A549 (cell line): Measurements from ENCODE around the gene BOC. TPM values are rescaled to one million over a fixed set of nuclear protein-coding genes. Genes with fewer than 3 reads are reported as not detected.

Source experiments
- ATAC-seq, 2 experiments: fragments of 200-7000 bp in 1 of 2; fragments of >200 bp in 1 of 2; cut with Nextera tagmentation in 1 of 2; cut with Tn5 transposase in 1 of 2; 3 replicates each; pipeline versions ENCODE4 v1.8.0 to v1.9.1; 2018 to 2020; ENCODE audit warnings: mild to moderate bottlenecking in 1 of 2, moderate library complexity in 1 of 2
- CTCF ChIA-PET: fragments of 300-600 bp; sonication (Branson Sonifier 250); formaldehyde crosslinking; extraction: SDS; loops from one replicate; lab custom pipeline; 2021; ENCODE audit warnings: antibody characterized with exemption, inconsistent platforms; lab: Yijun Ruan, JAX
- POLR2A ChIA-PET: fragments of 350-600 bp; formaldehyde crosslinking; extraction: SDS; loops from one replicate; lab custom pipeline; 2021; ENCODE audit warnings: antibody characterized with exemption, inconsistent platforms; lab: Yijun Ruan, JAX
- DNase-seq, 2 experiments: peaks; one replicate each; pipeline versions ENCODE4 v3.0.0 to v3.0.0-alpha.2; 2011 to 2016; ENCODE audit warnings: low read depth in 1 of 2, low spot score in 1 of 2
- FAIRE-seq: peaks from 2 replicates; lab custom pipeline; 2011; peaks lifted over from hg19 to GRCh38; lab: Jason Lieb, UNC
- H3K27ac ChIP-seq, 2 experiments: fragments of >200 bp; sonication (Bioruptor Twin); formaldehyde crosslinking; 3 replicates each; pipeline ENCODE4 v1.5.1; 2016 to 2017
- H3K4me1 ChIP-seq: fragments of >200 bp; sonication (Bioruptor Twin); formaldehyde crosslinking; 3 replicates; pipeline ENCODE4 v1.6.1; 2016
- H3K4me2 ChIP-seq: fragments of >200 bp; sonication (Bioruptor Twin); formaldehyde crosslinking; 3 replicates; pipeline ENCODE4 v1.6.1; 2016
- H3K4me3 ChIP-seq: fragments of >200 bp; sonication (Bioruptor Twin); formaldehyde crosslinking; 3 replicates; pipeline ENCODE4 v1.5.1; 2016
- H3K9me3 ChIP-seq: fragments of >200 bp; sonication (Bioruptor Twin); formaldehyde crosslinking; 3 replicates; pipeline ENCODE4 v1.6.1; 2016
- CEBPB ChIP-seq, 2 experiments: fragments of >200 bp in 1 of 2; sonication (Bioruptor Twin) in 1 of 2; formaldehyde crosslinking in 1 of 2; IDR thresholded peaks; 2 replicates each; pipeline ENCODE4 v1.6.1; 2012 to 2016
- CHD2 ChIP-seq: fragments of 150-350 bp; IDR thresholded peaks from 2 replicates; pipeline ENCODE4 v1.6.1; 2014; ENCODE audit warnings: low read length; ENCODE audit not compliant: partially characterized antibody
- EHMT2 ChIP-seq: fragments of 200-600 bp; sonication (generic); IDR thresholded peaks from 2 replicates; pipeline ENCODE4 v1.6.1; 2016; ENCODE audit warnings: antibody characterized with exemption, low read depth, mild to moderate bottlenecking, moderate library complexity
- FOXS1 ChIP-seq: fragments of 250-450 bp; sonication (Bioruptor Pico); IDR thresholded peaks from 2 replicates; pipeline ENCODE4 v1.5.0; 2020; ENCODE audit warnings: mild to moderate bottlenecking, moderate library complexity
- MAFK ChIP-seq: fragments of 450-650 bp; IDR thresholded peaks from 2 replicates; pipeline ENCODE4 v1.6.1; 2014; ENCODE audit not compliant: partially characterized antibody
- NFE2L2 ChIP-seq: fragments of 150-350 bp; conservative IDR thresholded peaks from 2 replicates; pipeline ENCODE4 v1.6.1; 2014; ENCODE audit warnings: low read length
- NPAS2 ChIP-seq: fragments of 250-450 bp; sonication (Bioruptor Pico); IDR thresholded peaks from 2 replicates; pipeline ENCODE4 v1.8.0; 2022; ENCODE audit warnings: mild to moderate bottlenecking, moderate library complexity, borderline replicate concordance
- RNF2 ChIP-seq: fragments of 200-600 bp; sonication (generic); IDR thresholded peaks from 2 replicates; pipeline ENCODE4 v1.6.1; 2016; ENCODE audit warnings: low read depth, mild to moderate bottlenecking, antibody characterized with exemption, moderate library complexity, borderline replicate concordance
- SREBF2 ChIP-seq: fragments of 450-650 bp; IDR thresholded peaks from 2 replicates; pipeline ENCODE4 v1.6.1; 2014; ENCODE audit warnings: mild to moderate bottlenecking, moderate library complexity
- ZC3H11A ChIP-seq: fragments of 450-650 bp; IDR thresholded peaks from 2 replicates; pipeline ENCODE4 v1.6.1; 2014; ENCODE audit warnings: antibody characterized with exemption, mild to moderate bottlenecking
- WGBS: methylation state at CpG from one replicate; pipeline ENCODE4 v1.1.6; 2017; ENCODE audit errors: missing lambda C conversion rate; 5-methylcytosine and 5-hydroxymethylcytosine counted together
- polyA plus RNA-seq, 4 experiments: library from polyadenylated mRNA; depleted of rRNA in 3 of 4; stranded (reverse); fragments of >200 nt; fragmentation: RNase III in 1 of 4; extraction: RNeasy Plus Mini Kit Qiagen cat#74134 plus additional on column Dnase treatment in 1 of 4; gene quantifications; 2 replicates in 3 of 4; 3 replicates in 1 of 4; pipeline ENCODE4 v1.2.3, GENCODE V29; 2011 to 2017
- TF ChIP-seq, protein P1 (sequence below): fragments of >200 bp; sonication (Bioruptor Twin); formaldehyde crosslinking; IDR thresholded peaks from 3 replicates; pipeline ENCODE4 v1.5.1; 2016
- TF ChIP-seq, protein P2 (sequence below): IDR thresholded peaks from 2 replicates; pipeline ENCODE4 v1.6.1; 2012
- TF ChIP-seq, protein P3 (sequence below): fragments of 250-450 bp; sonication (Bioruptor Pico); IDR thresholded peaks from 2 replicates; pipeline ENCODE4 v1.5.0; 2021; ENCODE audit warnings: mild to moderate bottlenecking, moderate library complexity, borderline replicate concordance
- TF ChIP-seq, protein P4 (sequence below): fragments of 250-450 bp; sonication (Bioruptor Pico); IDR thresholded peaks from 2 replicates; pipeline ENCODE4 v1.5.0; 2020; ENCODE audit warnings: low read depth, mild to moderate bottlenecking, moderate library complexity
- TF ChIP-seq, protein P5 (sequence below): fragments of >200 bp; sonication (Bioruptor Twin); formaldehyde crosslinking; IDR thresholded peaks from 3 replicates; pipeline ENCODE4 v1.6.1; 2016
- TF ChIP-seq, protein P6 (sequence below): fragments of 450-650 bp; IDR thresholded peaks from 2 replicates; pipeline ENCODE4 v1.6.1; 2014; ENCODE audit warnings: antibody characterized with exemption

BOC gene
- polyA plus RNA-seq, 2 of the 4 experiments (the other 2 are of a cell fraction), result 4.0 TPM

DNA sequence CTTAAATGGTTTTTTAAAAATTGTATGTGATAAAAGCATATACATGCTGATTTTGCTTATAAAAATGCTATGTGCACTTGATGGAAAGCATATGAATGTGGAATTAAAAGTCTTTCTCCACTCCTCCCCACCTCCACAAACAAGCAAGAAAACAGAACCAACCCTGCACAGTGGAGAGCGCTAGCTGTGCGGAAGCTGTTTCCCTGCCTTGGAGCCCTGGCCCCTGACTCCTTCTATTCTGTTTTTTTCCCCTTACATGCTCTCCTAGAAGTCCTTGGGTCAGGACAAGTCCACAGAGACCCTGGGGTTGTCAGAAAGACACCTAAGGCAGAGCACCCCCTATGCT is 64.2 kb downstream of the BOC start:
- no peak for DNase-seq
- Histone ChIP-seq H3K9me3 (no peaks in the 10 kb centered on the region), H3K27ac (peak overlapping the region in 1 of 2 experiments; percentile 10; a peak in 1 of 6 replicates), H3K4me3 (no peak overlapping the region), H3K4me1 (no peaks in the 10 kb centered on the region), H3K4me2 (no peak overlapping the region)
- POLR2A ChIA-PET, result no interaction called here
- CTCF ChIA-PET, result interaction anchor here (0.9 to 3.5 kb wide), 3 partner anchors 10 to 660 kb away, joined by 3 to 21 read pairs (median 3); no protein-coding TSS in a partner anchor
- 96% methylated on average over 2 of the region's 2 CpGs for WGBS
- no peak for TF ChIP-seq ZC3H11A
- TF ChIP-seq, protein P1, sequence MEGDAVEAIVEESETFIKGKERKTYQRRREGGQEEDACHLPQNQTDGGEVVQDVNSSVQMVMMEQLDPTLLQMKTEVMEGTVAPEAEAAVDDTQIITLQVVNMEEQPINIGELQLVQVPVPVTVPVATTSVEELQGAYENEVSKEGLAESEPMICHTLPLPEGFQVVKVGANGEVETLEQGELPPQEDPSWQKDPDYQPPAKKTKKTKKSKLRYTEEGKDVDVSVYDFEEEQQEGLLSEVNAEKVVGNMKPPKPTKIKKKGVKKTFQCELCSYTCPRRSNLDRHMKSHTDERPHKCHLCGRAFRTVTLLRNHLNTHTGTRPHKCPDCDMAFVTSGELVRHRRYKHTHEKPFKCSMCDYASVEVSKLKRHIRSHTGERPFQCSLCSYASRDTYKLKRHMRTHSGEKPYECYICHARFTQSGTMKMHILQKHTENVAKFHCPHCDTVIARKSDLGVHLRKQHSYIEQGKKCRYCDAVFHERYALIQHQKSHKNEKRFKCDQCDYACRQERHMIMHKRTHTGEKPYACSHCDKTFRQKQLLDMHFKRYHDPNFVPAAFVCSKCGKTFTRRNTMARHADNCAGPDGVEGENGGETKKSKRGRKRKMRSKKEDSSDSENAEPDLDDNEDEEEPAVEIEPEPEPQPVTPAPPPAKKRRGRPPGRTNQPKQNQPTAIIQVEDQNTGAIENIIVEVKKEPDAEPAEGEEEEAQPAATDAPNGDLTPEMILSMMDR, result no peak
- TF ChIP-seq, protein P2, sequence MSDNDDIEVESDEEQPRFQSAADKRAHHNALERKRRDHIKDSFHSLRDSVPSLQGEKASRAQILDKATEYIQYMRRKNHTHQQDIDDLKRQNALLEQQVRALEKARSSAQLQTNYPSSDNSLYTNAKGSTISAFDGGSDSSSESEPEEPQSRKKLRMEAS, result no peak
- TF ChIP-seq, protein P3, sequence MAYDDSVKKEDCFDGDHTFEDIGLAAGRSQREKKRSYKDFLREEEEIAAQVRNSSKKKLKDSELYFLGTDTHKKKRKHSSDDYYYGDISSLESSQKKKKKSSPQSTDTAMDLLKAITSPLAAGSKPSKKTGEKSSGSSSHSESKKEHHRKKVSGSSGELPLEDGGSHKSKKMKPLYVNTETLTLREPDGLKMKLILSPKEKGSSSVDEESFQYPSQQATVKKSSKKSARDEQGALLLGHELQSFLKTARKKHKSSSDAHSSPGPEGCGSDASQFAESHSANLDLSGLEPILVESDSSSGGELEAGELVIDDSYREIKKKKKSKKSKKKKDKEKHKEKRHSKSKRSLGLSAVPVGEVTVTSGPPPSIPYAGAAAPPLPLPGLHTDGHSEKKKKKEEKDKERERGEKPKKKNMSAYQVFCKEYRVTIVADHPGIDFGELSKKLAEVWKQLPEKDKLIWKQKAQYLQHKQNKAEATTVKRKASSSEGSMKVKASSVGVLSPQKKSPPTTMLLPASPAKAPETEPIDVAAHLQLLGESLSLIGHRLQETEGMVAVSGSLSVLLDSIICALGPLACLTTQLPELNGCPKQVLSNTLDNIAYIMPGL (CRISPR knock-in tag), result no peak
- ATAC-seq, result no peak
- no peak for FAIRE-seq

DNA sequence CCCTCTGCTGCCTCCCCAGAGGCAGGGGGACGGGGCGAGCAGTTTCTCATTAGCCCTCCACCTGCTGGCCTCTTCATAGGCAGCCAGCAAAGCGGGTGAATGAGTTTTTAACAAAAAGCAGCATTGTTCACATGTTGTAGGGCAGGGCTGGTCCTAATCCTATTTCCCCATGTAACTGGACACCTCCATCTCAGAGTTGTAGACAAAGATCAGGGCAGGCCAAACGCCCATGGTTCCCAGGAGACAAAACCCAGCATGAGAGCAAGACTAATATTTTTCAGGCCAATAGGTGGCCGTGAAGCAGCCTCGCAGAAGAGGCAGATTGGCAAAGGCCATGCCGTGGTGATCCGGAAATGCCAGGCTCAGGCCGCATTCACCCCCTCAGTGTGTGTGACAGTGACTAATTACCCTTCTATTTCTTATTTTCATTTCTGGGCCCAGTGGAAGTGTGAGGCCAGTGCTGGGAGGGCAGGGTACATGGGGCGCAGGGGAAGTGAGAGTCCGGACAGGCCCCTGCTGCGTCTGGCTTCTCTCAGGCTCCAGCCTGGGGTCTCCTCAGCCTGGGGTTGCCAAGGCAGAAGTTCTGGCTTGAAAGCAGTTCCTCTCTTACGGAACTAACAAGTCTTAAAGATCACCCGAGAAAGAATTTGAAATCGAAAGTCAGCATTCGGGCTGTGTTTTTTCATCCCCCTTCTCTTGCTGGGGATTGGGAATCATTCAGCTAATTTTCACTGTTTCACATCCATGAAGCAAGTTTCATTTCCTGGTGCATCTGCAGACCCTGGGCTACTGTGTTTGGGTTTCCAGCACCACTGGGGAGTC is 64.8 kb downstream of the BOC start:
- no peaks in the 10 kb centered on the region for H3K9me3 ChIP-seq
- no peaks in the 10 kb centered on the region for H3K4me1 ChIP-seq
- H3K4me3 ChIP-seq, result no peak overlapping the region
- ATAC-seq (no peak; a peak in 1 of 6 replicates), DNase-seq (no peak), FAIRE-seq (no peak)
- 86% methylated on average over 15 of the region's 16 CpGs for WGBS
- ChIA-PET POLR2A (no interaction called here), CTCF (interaction anchor here (0.8 to 4.4 kb wide), 6 partner anchors 11 to 225 kb away, joined by 3 to 36 read pairs (median 4); no protein-coding TSS in a partner anchor)
- peak overlapping the region in 1 of 2 experiments; percentile 10; a peak in 1 of 6 replicates for H3K27ac ChIP-seq
- TF ChIP-seq CHD2 (no peak), FOXS1 (no peak), NFE2L2 (no peak), NPAS2 (CRISPR knock-in tag) (no peak), SREBF2 (no peak), EHMT2 (no peak), MAFK (no peak), ZC3H11A (no peak), RNF2 (no peak), CEBPB (IDR thresholded peaks at IDR 0.05) (no peak)
- TF ChIP-seq, protein P4, sequence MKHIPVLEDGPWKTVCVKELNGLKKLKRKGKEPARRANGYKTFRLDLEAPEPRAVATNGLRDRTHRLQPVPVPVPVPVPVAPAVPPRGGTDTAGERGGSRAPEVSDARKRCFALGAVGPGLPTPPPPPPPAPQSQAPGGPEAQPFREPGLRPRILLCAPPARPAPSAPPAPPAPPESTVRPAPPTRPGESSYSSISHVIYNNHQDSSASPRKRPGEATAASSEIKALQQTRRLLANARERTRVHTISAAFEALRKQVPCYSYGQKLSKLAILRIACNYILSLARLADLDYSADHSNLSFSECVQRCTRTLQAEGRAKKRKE (CRISPR knock-in tag), result no peak
- TF ChIP-seq, protein P1, result no peak
- TF ChIP-seq, protein P2, result no peak
- TF ChIP-seq, protein P5, sequence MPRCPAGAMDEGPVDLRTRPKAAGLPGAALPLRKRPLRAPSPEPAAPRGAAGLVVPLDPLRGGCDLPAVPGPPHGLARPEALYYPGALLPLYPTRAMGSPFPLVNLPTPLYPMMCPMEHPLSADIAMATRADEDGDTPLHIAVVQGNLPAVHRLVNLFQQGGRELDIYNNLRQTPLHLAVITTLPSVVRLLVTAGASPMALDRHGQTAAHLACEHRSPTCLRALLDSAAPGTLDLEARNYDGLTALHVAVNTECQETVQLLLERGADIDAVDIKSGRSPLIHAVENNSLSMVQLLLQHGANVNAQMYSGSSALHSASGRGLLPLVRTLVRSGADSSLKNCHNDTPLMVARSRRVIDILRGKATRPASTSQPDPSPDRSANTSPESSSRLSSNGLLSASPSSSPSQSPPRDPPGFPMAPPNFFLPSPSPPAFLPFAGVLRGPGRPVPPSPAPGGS, result no peak
- TF ChIP-seq, protein P6, sequence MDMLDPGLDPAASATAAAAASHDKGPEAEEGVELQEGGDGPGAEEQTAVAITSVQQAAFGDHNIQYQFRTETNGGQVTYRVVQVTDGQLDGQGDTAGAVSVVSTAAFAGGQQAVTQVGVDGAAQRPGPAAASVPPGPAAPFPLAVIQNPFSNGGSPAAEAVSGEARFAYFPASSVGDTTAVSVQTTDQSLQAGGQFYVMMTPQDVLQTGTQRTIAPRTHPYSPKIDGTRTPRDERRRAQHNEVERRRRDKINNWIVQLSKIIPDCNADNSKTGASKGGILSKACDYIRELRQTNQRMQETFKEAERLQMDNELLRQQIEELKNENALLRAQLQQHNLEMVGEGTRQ, result no peak
- TF ChIP-seq, all 56 proteins: peak for 0
- H3K4me2 ChIP-seq, result no peak overlapping the region
